A204.1 (cell line): ENCODE results near the gene IDH3G.

Experiments
- FAIRE-seq: peaks from 2 replicates; lab custom pipeline; 2012; peaks lifted over from hg19 to GRCh38; lab: Jason Lieb, UNC

IDH3G gene

GRCh38 chrX:153791104-153791852, 2.9 kb downstream of the IDH3G start:
- no peak for FAIRE-seq

DNA sequence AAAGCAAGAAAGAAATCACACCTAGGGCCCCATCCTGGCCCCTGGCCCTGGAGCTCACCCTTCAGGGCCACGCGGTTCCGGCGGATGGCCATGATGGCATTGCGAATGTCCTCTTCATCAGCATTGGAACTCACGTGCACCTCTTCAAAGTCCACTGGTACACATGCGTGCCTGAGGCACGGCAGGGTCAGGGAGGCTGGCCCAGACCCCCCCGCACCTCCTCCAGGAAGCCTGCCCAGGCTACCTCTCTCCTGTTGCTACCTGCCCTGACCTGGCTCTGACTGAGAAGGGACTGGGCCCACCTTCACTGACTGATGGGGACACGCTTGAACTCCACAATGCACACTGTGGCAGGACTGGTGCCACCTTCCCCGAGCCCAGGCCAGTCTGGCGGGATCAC, 4.5 kb downstream of the IDH3G start:
- no peak for FAIRE-seq

GRCh38 chrX:153786669-153787068, 7.5 kb downstream of the IDH3G start:
- no peak for FAIRE-seq

DNA sequence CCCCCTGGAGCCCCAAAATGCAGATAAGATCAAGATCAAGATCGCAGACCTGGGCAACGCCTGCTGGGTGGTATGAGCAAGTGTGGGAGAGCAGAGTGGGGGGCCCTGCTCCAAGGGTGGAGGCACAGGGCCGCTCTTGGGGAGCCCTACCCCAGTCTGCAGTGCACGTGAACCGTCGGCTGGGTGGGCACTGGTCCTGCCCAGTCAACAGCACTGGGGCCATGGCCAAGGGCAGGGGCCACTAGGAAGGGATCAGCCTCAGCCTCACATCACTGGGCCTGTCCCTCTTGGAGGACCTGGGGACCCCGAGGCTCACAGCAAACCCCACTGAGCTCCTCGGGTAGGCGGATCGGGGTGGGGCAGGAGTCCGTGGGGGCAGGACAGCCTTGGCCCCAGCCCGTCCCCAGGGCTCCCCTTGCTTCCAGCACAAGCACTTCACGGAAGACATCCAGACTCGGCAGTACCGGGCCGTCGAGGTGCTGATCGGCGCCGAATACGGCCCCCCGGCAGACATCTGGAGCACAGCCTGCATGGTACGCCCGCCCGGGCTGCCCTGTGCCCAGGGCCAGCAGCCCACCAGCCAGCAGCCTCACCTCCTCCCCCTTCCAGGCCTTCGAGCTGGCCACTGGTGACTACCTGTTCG, 9.7 kb downstream of the IDH3G start:
- no peak for FAIRE-seq

DNA sequence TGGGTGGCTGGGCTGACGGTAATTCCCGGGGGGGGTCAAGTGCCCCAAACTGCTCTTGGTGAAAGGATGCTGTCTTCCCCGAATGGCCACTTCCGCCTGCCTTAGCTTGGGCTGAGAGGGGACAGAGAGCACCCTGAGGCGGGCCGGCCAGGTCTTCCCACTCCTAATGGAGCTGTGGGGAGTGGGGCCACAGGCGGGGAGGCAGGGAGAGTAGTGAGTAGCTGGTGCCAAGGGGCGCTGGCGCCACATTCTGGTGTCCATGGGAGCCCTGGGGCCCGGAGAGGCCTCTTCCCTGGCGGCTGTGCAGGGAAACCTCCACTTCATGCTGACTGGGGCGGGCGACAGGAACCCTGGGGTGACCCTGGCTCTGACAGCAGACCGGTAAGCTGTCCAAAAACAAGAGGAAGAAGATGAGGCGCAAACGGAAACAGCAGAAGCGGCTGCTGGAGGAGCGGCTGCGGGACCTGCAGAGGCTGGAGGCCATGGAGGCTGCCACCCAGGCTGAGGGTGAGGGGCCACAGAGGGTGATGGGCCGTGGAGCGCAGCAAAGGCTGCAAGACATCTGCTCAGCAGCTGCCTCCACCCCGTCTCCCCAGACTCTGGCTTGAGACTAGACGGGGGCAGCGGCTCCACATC, 10.7 kb downstream of the IDH3G start:
- FAIRE-seq, result no peak

DNA sequence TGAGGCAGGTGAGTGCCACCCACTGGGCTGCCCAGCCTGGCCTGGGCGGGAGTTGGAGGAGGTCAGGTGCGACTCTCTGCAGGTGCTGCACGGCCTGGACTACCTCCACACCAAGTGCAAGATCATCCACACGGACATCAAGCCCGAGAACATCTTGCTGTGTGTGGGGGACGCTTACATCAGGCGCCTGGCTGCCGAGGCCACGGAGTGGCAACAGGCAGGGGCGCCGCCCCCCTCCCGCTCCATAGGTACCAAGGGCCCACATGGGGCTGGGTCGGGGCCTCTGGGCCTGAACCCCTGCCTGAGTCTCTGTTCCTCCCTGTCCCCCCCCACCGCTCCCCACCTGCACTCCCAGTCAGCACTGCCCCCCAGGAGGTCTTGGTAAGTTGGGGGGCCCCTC, 11.3 kb downstream of the IDH3G start:
- FAIRE-seq, result no peak

- no peak for FAIRE-seq
Observed at GRCh38 chrX:153782313-153782712, 11.9 kb downstream of the IDH3G start.

GRCh38 chrX:153781428-153782047, 12.6 kb downstream of the IDH3G start:
- no peak for FAIRE-seq

DNA sequence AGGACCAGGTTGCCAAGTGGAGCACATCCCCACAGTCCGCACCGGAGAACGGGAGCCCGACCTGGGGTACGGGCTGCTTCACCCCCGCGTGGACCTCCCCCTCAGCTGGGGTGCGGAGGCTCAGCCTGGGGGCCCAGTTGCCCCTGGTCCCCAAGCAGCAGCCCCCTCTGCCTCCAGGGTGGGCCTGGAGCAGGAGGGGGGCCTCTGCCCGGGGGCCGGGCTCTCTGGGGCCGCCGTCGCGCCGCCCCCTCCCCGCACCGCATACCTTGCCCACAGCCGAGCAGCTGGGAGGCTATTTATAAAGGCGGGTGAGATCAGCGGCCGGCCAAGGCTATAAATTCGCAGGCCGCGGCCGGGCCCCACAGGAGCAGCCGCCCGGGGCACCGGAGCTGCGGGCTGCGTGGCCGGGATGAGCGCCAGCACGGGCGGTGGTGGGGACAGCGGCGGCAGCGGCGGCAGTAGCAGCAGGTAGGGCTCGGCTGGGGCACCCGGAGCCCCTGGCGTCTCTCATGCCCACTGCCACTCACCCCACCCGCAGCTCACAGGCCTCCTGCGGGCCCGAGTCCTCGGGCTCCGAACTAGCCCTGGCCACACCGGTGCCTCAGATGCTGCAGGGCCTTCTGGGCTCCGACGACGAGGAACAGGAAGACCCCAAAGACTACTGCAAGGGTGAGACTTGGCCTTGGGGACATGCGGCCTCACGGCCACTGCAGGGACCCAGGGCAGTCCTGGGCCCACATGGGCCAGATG, 13.3 kb downstream of the IDH3G start, which contains the start of gene SRPK3:
TSS of gene SRPK3 (plus strand) at position 364 of the 750 bp plus-strand sequence. CDS start at position 410, 46 bp downstream.
- FAIRE-seq, result no peak

- FAIRE-seq, result no peak
Observed at GRCh38 chrX:153779891-153780677, 14.1 kb downstream of the IDH3G start.

DNA sequence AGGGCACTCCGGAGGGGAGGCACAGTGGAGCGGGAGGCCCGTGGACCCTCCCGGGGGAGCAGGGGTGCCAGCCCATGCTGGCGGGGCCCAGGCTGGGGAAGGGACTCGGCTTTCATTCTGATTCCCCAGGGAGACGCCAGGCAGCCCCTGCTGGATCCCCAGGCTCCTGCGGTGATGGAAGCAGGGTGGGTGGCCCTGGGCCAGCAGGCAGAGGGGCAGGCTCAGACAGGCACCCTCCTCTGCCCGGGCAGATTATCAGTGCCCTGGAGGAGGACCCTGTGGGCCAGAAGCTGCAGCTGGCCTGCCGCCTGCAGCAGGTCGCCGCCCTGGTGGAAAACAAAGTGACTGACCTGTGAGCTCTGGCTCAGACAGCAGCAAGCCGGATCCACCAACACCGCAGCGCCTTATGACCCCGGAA, 15.5 kb downstream of the IDH3G start:
- no peak for FAIRE-seq

GRCh38 chrX:153778181-153778580, 16.0 kb downstream of the IDH3G start:
- FAIRE-seq, result no peak

- FAIRE-seq, result no peak
Observed at GRCh38 chrX:153777261-153778090, 16.7 kb downstream of the IDH3G start.

DNA sequence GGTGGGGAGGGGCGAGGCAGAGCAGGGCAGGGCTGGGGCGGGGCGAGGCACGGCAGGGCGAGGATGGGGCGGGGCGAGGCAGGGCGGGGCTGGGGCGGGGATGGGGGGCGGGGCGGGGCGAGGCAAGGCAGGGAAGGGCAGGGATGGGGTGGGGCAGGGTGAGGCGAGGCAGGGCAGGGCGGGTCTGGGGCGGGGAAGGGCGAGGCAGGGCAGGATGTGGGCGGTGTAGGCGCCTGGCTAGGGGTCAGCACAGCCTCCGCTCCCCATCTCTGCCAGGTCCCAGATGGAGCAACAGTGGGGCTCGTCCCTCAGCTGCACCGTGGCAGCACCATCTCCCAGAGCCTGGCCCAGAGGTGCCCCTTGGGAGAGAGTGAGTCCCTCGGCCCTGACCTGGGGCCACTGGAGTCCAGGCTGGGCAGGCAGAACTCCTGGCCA, 17.5 kb downstream of the IDH3G start:
- FAIRE-seq, result no peak

- FAIRE-seq, result no peak
Observed at GRCh38 chrX:153776120-153776599, 18.0 kb downstream of the IDH3G start.

DNA sequence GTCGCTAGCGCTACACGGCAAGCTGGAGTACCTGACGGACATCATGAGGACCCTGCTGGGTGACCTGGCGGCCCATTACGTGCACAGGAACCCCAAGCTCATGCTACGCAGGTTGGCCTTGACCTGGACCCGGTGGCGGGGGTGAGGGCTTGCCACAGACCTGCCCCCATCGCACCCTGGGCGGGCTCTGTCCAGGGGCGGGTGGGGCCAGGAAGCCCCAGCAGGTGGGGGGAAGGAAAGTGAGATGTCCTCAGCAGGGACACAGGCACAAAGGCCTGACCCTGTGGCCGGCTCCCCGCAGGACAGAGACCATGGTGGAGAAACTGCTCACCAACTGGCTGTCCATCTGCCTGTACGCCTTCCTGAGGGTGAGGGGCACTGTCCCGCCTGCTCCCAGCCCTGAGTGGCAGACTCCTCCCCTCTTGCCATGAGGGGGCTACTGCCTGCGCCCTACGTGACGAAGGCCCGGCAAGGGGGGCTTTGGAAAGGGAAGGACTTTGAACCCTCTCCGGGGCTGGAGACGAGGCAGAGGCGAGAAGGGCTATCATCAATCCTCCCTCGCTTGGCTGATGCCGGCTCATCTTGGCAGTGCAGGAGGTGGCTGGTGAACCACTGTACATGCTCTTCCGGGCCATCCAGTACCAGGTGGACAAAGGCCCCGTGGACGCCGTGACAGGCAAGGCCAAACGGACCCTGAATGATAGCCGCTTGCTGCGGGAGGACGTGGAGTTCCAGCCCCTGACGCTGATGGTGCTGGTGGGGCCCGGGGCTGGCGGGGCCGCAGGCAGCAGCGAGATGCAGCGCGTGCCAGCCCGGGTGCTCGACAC, 18.7 kb downstream of the IDH3G start:
- no peak for FAIRE-seq

- no peak for FAIRE-seq
Observed at GRCh38 chrX:153774576-153775292, 19.4 kb downstream of the IDH3G start.

DNA sequence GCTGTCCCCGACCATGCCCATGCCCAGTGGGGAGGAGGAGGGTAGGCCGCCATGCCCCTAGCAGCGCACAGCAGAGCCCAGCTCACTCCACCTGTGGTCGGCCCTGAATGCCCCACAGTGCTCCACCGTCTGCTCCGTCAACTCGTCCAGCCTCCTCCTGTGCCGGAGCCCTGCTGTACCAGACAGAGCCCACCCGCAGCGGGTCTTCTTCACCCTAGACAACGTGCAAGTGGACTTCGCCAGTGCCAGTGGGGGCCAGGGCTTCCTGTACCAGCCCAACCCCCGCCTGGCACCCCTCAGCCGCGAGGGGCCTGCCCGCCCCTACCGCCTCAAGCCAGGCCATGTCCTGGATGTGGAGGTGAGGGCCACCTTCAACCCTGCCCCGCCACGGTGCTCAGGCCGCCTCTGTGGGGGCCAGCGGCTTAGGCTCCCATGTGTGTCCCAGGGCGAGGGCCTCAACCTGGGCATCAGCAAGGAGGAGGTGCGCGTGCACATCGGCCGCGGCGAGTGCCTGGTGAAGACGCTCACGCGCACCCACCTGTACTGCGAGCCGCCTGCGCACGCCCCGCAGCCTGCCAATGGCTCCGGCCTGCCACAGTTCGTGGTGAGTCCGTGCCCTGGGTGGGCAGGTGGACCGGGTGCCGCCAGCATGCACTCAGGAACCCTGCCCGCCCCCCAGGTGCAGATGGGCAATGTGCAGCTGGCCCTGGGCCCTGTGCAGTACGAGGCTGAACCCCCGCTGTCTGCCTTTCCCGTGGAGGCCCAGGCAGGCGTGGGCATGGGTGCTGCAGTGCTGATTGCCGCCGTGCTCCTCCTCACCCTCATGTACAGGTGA, 20.2 kb downstream of the IDH3G start:
- no peak for FAIRE-seq
